Glutamatergic neuron (in vitro differentiated cells): ENCODE data around the gene ZKSCAN1. TPM values are rescaled to one million over a fixed set of nuclear protein-coding genes. Genes with fewer than 3 reads are reported as not detected.

Experiments used
- DNase-seq: peaks from one replicate; pipeline ENCODE4 v3.0.0; 2022
- H3K27ac Mint-ChIP-seq: one replicate; pipeline ENCODE4 v1.8.0; 2020; ENCODE audit warnings: mild to moderate bottlenecking, mixed read lengths, inconsistent platforms; ENCODE audit not compliant: unreplicated experiment
- H3K27me3 Mint-ChIP-seq: one replicate; pipeline ENCODE4 v1.8.0; 2020; ENCODE audit warnings: mild to moderate bottlenecking, moderate library complexity, mixed read lengths, inconsistent platforms; ENCODE audit not compliant: unreplicated experiment
- H3K36me3 Mint-ChIP-seq: one replicate; pipeline ENCODE4 v1.8.0; 2020; ENCODE audit warnings: mild to moderate bottlenecking, mixed read lengths, inconsistent platforms; ENCODE audit not compliant: unreplicated experiment
- H3K4me1 Mint-ChIP-seq: one replicate; pipeline ENCODE4 v1.8.0; 2020; ENCODE audit warnings: mild to moderate bottlenecking, low read depth, mixed read lengths, inconsistent platforms; ENCODE audit not compliant: unreplicated experiment
- H3K4me3 Mint-ChIP-seq: one replicate; pipeline ENCODE4 v1.8.0; 2020; ENCODE audit warnings: mild to moderate bottlenecking, mixed read lengths, inconsistent platforms; ENCODE audit not compliant: unreplicated experiment
- H3K9me3 Mint-ChIP-seq: one replicate; pipeline ENCODE4 v1.8.0; 2020; ENCODE audit warnings: mild to moderate bottlenecking, moderate library complexity, mixed read lengths, inconsistent platforms; ENCODE audit not compliant: unreplicated experiment
- total RNA-seq: library from RNA; stranded (reverse); fragmentation: NEBNext Ultra II Directional; extraction: Animal tissue kit (Norgen Biotek cat#: 25700); gene quantifications from one replicate; pipeline ENCODE4 v1.2.1, GENCODE V29; 2021; ENCODE audit not compliant: unreplicated experiment
- TF ChIP-seq, protein P1 (sequence below): fragments of 200-600 bp; sonication (generic); IDR thresholded peaks from one replicate; pipeline ENCODE4 v1.5.0; 2021; ENCODE audit not compliant: partially characterized antibody, unreplicated experiment

Gene ZKSCAN1
- total RNA-seq, 1 donor from 2014 or later, result 127 TPM

DNA sequence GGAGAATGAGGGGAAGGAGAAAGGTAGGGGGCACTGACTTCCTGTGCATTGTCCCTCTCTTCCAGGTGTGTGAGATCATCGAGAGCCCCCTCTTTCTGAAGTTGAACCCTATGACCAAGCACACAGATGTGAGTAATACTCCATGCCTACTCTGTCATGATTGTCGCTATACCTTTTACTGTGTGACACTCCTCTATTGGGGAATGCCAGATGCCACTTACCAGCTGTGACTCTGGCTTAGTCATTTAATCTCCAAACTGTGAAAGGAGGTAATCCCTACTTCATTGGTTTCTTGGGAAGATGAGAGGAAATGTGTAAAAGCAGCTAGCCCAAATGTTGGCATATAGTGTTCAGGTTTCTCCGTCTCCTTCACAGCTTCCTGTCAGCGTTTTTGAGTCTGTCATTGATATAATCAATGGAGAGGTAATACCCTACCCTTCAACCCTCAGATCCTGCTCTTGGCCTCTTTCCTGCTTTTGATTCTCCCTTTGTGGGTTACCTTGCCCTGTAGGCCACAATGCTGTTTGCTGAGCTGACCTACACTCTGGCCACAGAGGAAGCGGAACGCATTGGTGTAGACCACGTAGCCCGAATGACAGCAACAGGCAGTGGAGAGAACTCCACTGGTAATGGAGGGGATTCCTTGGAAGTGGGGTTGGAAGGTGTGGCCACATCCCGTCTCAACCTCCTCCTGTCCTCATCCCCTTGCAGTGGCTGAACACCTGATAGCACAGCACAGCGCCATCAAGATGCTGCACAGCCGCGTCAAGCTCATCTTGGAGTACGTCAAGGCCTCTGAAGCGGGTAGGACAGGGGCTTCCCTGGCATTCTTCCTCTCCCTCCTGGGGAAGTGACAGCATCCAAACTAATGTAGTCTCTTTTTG is 75.4 kb downstream of the ZKSCAN1 start:
- TF ChIP-seq, protein P1, sequence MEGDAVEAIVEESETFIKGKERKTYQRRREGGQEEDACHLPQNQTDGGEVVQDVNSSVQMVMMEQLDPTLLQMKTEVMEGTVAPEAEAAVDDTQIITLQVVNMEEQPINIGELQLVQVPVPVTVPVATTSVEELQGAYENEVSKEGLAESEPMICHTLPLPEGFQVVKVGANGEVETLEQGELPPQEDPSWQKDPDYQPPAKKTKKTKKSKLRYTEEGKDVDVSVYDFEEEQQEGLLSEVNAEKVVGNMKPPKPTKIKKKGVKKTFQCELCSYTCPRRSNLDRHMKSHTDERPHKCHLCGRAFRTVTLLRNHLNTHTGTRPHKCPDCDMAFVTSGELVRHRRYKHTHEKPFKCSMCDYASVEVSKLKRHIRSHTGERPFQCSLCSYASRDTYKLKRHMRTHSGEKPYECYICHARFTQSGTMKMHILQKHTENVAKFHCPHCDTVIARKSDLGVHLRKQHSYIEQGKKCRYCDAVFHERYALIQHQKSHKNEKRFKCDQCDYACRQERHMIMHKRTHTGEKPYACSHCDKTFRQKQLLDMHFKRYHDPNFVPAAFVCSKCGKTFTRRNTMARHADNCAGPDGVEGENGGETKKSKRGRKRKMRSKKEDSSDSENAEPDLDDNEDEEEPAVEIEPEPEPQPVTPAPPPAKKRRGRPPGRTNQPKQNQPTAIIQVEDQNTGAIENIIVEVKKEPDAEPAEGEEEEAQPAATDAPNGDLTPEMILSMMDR, result no peak
- Mint-ChIP-seq H3K27ac (no peak overlapping the region), H3K4me1 (peaks cover 18% of the 10 kb centered on the region), H3K27me3 (peaks cover 8% of the 10 kb centered on the region), H3K4me3 (peak overlapping the region; percentile 49), H3K9me3 (peaks cover 10% of the 10 kb centered on the region), H3K36me3 (no peaks in the 10 kb centered on the region)
- DNase-seq, result no peak

Other genes starting within 250 kb of the ZKSCAN1 start
- gene CYP3A4, start 231.4 kb upstream of the ZKSCAN1 start, total RNA-seq, result not detected
- not detected for gene CYP3A43, start 187.6 kb upstream of the ZKSCAN1 start, total RNA-seq
- 0.39 TPM for gene OR2AE1, start 138.6 kb upstream of the ZKSCAN1 start, total RNA-seq
- gene TRIM4, start 96.1 kb upstream of the ZKSCAN1 start, total RNA-seq, result 13.7 TPM
- gene GJC3, start 86.0 kb upstream of the ZKSCAN1 start, total RNA-seq, result not detected
- 0.44 TPM for gene AZGP1, start 39.6 kb upstream of the ZKSCAN1 start, total RNA-seq
- 26.3 TPM for gene ZSCAN21, start 34.2 kb downstream of the ZKSCAN1 start, total RNA-seq
- gene ZNF3, start 66.1 kb downstream of the ZKSCAN1 start, total RNA-seq, result 87.9 TPM
- gene COPS6, start 73.4 kb downstream of the ZKSCAN1 start, total RNA-seq, result 77.4 TPM
- 196 TPM for gene MCM7, start 85.8 kb downstream of the ZKSCAN1 start, total RNA-seq
- 25.9 TPM for gene AP4M1, start 86.0 kb downstream of the ZKSCAN1 start, total RNA-seq
- gene TAF6, start 103.8 kb downstream of the ZKSCAN1 start, total RNA-seq, result 63.1 TPM
- gene CNPY4, start 104.0 kb downstream of the ZKSCAN1 start, total RNA-seq, result 19.3 TPM
- 3.3 TPM for gene MBLAC1, start 111.4 kb downstream of the ZKSCAN1 start, total RNA-seq
- gene LAMTOR4, start 133.3 kb downstream of the ZKSCAN1 start, total RNA-seq, result 66.9 TPM
- gene TRAPPC14, start 143.1 kb downstream of the ZKSCAN1 start, total RNA-seq, result 42.4 TPM
- 30.9 TPM for gene GAL3ST4, start 153.0 kb downstream of the ZKSCAN1 start, total RNA-seq
- gene GPC2, start 161.8 kb downstream of the ZKSCAN1 start, total RNA-seq, result 530 TPM
- 1.1 TPM for gene STAG3, start 162.3 kb downstream of the ZKSCAN1 start, total RNA-seq
- not detected for gene PVRIG, start 204.4 kb downstream of the ZKSCAN1 start, total RNA-seq